ENCODE data around the gene WDR4. TPM values are rescaled to one million over a fixed set of nuclear protein-coding genes. Genes with fewer than 3 reads are reported as not detected.
"Not testable (repeated sequence)": the region's sequence is repeated elsewhere in the genome, so short reads cannot be mapped to it uniquely, and the experiment has no call there.

Gene WDR4
- polyA plus RNA-seq, 1 of the 3 experiments (the other 2 are of a cell fraction): 26.5 TPM

- no peak for TF ChIP-seq RCOR1 (IDR thresholded peaks at IDR 0.05; ENCODE audit: low read length)
- TF ChIP-seq TCF12 (IDR thresholded peaks at IDR 0.05): no peak
- TF ChIP-seq, protein P1, sequence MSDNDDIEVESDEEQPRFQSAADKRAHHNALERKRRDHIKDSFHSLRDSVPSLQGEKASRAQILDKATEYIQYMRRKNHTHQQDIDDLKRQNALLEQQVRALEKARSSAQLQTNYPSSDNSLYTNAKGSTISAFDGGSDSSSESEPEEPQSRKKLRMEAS (IDR thresholded peaks at IDR 0.05; ENCODE audit: low read depth): no peak
- TF ChIP-seq JUND (IDR thresholded peaks at IDR 0.05): no peak
- no peak for TF ChIP-seq IRF3 (IDR thresholded peaks at IDR 0.05; ENCODE audit: low read depth, low read length)
- no peak for TF ChIP-seq GATA2 (CRISPR knock-in tag; IDR thresholded peaks at IDR 0.05)
- TF ChIP-seq EZH2phosphoT487 (IDR thresholded peaks at IDR 0.05; ENCODE audit: borderline replicate concordance, low read depth): no peak
- TF ChIP-seq, protein P2, sequence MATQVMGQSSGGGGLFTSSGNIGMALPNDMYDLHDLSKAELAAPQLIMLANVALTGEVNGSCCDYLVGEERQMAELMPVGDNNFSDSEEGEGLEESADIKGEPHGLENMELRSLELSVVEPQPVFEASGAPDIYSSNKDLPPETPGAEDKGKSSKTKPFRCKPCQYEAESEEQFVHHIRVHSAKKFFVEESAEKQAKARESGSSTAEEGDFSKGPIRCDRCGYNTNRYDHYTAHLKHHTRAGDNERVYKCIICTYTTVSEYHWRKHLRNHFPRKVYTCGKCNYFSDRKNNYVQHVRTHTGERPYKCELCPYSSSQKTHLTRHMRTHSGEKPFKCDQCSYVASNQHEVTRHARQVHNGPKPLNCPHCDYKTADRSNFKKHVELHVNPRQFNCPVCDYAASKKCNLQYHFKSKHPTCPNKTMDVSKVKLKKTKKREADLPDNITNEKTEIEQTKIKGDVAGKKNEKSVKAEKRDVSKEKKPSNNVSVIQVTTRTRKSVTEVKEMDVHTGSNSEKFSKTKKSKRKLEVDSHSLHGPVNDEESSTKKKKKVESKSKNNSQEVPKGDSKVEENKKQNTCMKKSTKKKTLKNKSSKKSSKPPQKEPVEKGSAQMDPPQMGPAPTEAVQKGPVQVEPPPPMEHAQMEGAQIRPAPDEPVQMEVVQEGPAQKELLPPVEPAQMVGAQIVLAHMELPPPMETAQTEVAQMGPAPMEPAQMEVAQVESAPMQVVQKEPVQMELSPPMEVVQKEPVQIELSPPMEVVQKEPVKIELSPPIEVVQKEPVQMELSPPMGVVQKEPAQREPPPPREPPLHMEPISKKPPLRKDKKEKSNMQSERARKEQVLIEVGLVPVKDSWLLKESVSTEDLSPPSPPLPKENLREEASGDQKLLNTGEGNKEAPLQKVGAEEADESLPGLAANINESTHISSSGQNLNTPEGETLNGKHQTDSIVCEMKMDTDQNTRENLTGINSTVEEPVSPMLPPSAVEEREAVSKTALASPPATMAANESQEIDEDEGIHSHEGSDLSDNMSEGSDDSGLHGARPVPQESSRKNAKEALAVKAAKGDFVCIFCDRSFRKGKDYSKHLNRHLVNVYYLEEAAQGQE (IDR thresholded peaks at IDR 0.05; ENCODE audit: low read depth, low read length): no peak
- TF ChIP-seq, protein P3, sequence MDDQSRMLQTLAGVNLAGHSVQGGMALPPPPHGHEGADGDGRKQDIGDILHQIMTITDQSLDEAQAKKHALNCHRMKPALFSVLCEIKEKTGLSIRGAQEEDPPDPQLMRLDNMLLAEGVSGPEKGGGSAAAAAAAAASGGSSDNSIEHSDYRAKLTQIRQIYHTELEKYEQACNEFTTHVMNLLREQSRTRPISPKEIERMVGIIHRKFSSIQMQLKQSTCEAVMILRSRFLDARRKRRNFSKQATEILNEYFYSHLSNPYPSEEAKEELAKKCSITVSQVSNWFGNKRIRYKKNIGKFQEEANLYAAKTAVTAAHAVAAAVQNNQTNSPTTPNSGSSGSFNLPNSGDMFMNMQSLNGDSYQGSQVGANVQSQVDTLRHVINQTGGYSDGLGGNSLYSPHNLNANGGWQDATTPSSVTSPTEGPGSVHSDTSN (IDR thresholded peaks at IDR 0.05): no peak
- TF ChIP-seq RFX5 (IDR thresholded peaks at IDR 0.05; ENCODE audit: low read length): no peak
- TF ChIP-seq ZBTB33 (IDR thresholded peaks at IDR 0.05; ENCODE audit: borderline replicate concordance, low read depth): no peak
- TF ChIP-seq TAF1 (IDR thresholded peaks at IDR 0.05; ENCODE audit: borderline replicate concordance, low read depth, low read length): no peak
- no peak for TF ChIP-seq NFIC (IDR thresholded peaks at IDR 0.05; ENCODE audit: borderline replicate concordance)
- no peak for TF ChIP-seq RAD21 (IDR thresholded peaks at IDR 0.05; ENCODE audit: low read length)
- TF ChIP-seq FOSL2 (IDR thresholded peaks at IDR 0.05; ENCODE audit: borderline replicate concordance, low read depth): no peak
- CTCF ChIA-PET: interaction anchor here (1.0 kb wide), 1 partner anchor 256 kb away, joined by 4 read pairs; no protein-coding TSS in a partner anchor
- H3F3A ChIP-seq (replicated peaks; ENCODE audit: insufficient read depth): no peaks in the 10 kb centered on the region
- H3K27ac ChIP-seq (ENCODE audit: low read depth in 2 of 2, low read length in 1 of 2): no peak overlapping the region
- no peak for DNase-seq
- peaks cover 19% of the 10 kb centered on the region for H4K20me1 ChIP-seq (ENCODE audit: insufficient read depth)
- H3K9me2 ChIP-seq: no peaks in the 10 kb centered on the region
- H3K36me3 ChIP-seq (replicated peaks in 1 of 2; ENCODE audit: control insufficient read depth in 1 of 2, insufficient read depth in 2 of 2, low read length in 1 of 2): peaks cover 4 to 75% of the 10 kb centered on the region in 2 experiments
- no peak overlapping the region for H3K4me2 ChIP-seq
- H3K9ac ChIP-seq: no peak overlapping the region
- WGBS (ENCODE audit: low lambda C conversion rate): 91% methylated on average over 52 of the region's 54 CpGs
- H3K4me1 ChIP-seq (ENCODE audit: control insufficient read depth in 1 of 2, insufficient read depth in 2 of 2, low read depth in 1 of 2, low read length in 1 of 2): no peaks in the 10 kb centered on the region
- POLR2A ChIA-PET: no interaction called here
- H3K9me3 ChIP-seq: no peaks in the 10 kb centered on the region
- H2AFZ ChIP-seq (ENCODE audit: low read depth): no peak overlapping the region
- H3K4me3 ChIP-seq (ENCODE audit: low read depth in 2 of 2, low read length in 1 of 2): no peak overlapping the region
- H3K79me2 ChIP-seq (ENCODE audit: insufficient read depth): peaks cover 30% of the 10 kb centered on the region; the same call in 1 of the 2 replicates
- no peaks in the 10 kb centered on the region for H3K27me3 ChIP-seq (ENCODE audit: insufficient read depth)
Measured at GRCh38 chr21:42848932-42849758, 30.2 kb downstream of the WDR4 start.

DNA sequence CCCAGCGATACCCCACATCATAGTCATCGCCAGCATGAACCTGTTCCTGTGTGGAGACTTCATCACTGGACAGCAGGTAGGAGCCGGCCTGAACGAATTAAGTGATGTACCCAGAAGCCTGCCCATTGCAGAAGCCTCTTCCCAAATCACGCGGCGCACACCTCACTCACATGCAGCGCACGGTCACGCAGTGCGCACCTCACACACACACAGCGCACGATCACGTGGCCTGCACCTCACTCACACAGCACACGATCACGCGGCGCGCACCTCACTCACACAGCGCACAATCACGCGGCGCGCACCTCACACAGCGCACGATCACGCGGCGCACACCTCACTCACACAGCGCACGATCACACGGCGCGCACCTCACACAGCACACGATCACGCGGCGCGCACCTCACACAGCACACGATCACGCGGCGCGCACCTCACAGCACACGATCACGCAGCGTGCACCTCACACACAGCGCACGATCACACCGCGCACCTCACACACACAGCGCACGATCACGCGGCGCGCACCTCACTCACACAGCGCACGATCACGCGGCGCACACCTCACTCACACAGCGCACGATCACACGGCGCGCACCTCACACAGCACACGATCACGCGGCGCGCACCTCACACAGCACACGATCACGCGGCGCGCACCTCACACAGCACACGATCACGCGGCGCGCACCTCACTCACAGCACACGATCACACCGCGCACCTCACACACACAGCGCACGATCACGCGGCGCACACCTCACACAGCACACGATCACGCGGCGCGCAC is 31.0 kb downstream of the WDR4 start:
- H3K4me1 ChIP-seq (ENCODE audit: control insufficient read depth in 1 of 2, insufficient read depth in 2 of 2, low read depth in 1 of 2, low read length in 1 of 2); H3K4me2 ChIP-seq; H3K9me2 ChIP-seq; H3K4me3 ChIP-seq (ENCODE audit: low read depth in 2 of 2, low read length in 1 of 2); H3K27me3 ChIP-seq (ENCODE audit: insufficient read depth); DNase-seq; H2AFZ ChIP-seq (ENCODE audit: low read depth); POLR2A ChIA-PET; H3K27ac ChIP-seq (ENCODE audit: low read depth in 2 of 2, low read length in 1 of 2); CTCF ChIA-PET; H3K9me3 ChIP-seq; H3K9ac ChIP-seq; H3F3A ChIP-seq (replicated peaks; ENCODE audit: insufficient read depth): not testable (repeated sequence)
- Histone ChIP-seq H3K36me3 (replicated peaks in 1 of 2; ENCODE audit: control insufficient read depth in 1 of 2, insufficient read depth in 2 of 2, low read length in 1 of 2) (peaks cover 7 to 71% of the 10 kb centered on the region in 2 experiments), H3K79me2 (ENCODE audit: insufficient read depth) (peaks cover 39% of the 10 kb centered on the region), H4K20me1 (ENCODE audit: insufficient read depth) (peaks cover 24% of the 10 kb centered on the region)
- 95% methylated on average over 74 of the region's 95 CpGs for WGBS (ENCODE audit: low lambda C conversion rate)
